Neural progenitor cell (in vitro differentiated cells): ENCODE results near the gene ZFR2. TPM values are rescaled to one million over a fixed set of nuclear protein-coding genes. Genes with fewer than 3 reads are reported as not detected.

ENCODE experiments used
- DNase-seq: peaks from one replicate; pipeline ENCODE4 v3.0.0-alpha.2; 2016; ENCODE audit warnings: low spot score
- H2AFZ ChIP-seq: fragments of 200-600 bp; sonication (generic); replicated peaks from 2 replicates; pipeline ENCODE4 v1.6.1; 2016; ENCODE audit warnings: antibody characterized with exemption
- H3F3A ChIP-seq: fragments of 200-600 bp; sonication (generic); 2 replicates; pipeline ENCODE4 v1.6.1; 2016; ENCODE audit warnings: antibody characterized with exemption, low read depth
- H3K27ac ChIP-seq: fragments of 200-600 bp; sonication (generic); 2 replicates; pipeline ENCODE4 v1.5.1; 2016; ENCODE audit warnings: mild to moderate bottlenecking
- H3K27me3 ChIP-seq: fragments of 200-600 bp; sonication (generic); 2 replicates; pipeline ENCODE4 v1.6.1; 2016; ENCODE audit warnings: mild to moderate bottlenecking, moderate library complexity
- H3K36me3 ChIP-seq: fragments of 200-600 bp; sonication (generic); 2 replicates; pipeline ENCODE4 v1.5.1; 2016
- H3K4me1 ChIP-seq: fragments of 200-600 bp; sonication (generic); 2 replicates; pipeline ENCODE4 v1.6.1; 2016; ENCODE audit warnings: mixed run types
- H3K4me2 ChIP-seq: fragments of 200-600 bp; sonication (generic); 2 replicates; pipeline ENCODE4 v1.6.1; 2016
- H3K4me3 ChIP-seq: fragments of 200-600 bp; sonication (generic); 2 replicates; pipeline ENCODE4 v1.5.1; 2016
- H3K79me2 ChIP-seq: fragments of 200-600 bp; sonication (generic); 2 replicates; pipeline ENCODE4 v1.6.1; 2016; ENCODE audit warnings: low read depth
- H3K9ac ChIP-seq: fragments of 200-600 bp; sonication (generic); 2 replicates; pipeline ENCODE4 v1.6.1; 2016
- H3K9me3 ChIP-seq: fragments of 200-600 bp; sonication (generic); 2 replicates; pipeline ENCODE4 v1.5.1; 2016; ENCODE audit warnings: low read depth
- H4K20me1 ChIP-seq: fragments of 200-600 bp; sonication (generic); 2 replicates; pipeline ENCODE4 v1.6.1; 2016; ENCODE audit warnings: low read depth
- H3K27ac Mint-ChIP-seq: 3 replicates; pipeline ENCODE4 v1.8.0; 2021; ENCODE audit warnings: mixed read lengths
- H3K27me3 Mint-ChIP-seq: 2 replicates; pipeline ENCODE4 v1.8.0; 2022; ENCODE audit warnings: low read depth, mild to moderate bottlenecking, inconsistent platforms, moderate library complexity, mixed read lengths; ENCODE audit not compliant: insufficient read depth
- H3K36me3 Mint-ChIP-seq: 3 replicates; pipeline ENCODE4 v1.8.0; 2021; ENCODE audit warnings: mixed read lengths
- H3K4me1 Mint-ChIP-seq: 3 replicates; pipeline ENCODE4 v1.8.0; 2021; ENCODE audit warnings: mixed read lengths
- H3K4me3 Mint-ChIP-seq: 3 replicates; pipeline ENCODE4 v1.8.0; 2021; ENCODE audit warnings: mild to moderate bottlenecking, moderate library complexity, mixed read lengths
- H3K9me3 Mint-ChIP-seq: 3 replicates; pipeline ENCODE4 v1.8.0; 2020; ENCODE audit warnings: mixed read lengths
- EZH2 ChIP-seq: fragments of 200-600 bp; sonication (generic); IDR thresholded peaks from 2 replicates; pipeline ENCODE4 v1.6.1; 2017; ENCODE audit warnings: antibody characterized with exemption, mild to moderate bottlenecking, moderate library complexity
- EZH2phosphoT487 ChIP-seq: fragments of 200-600 bp; sonication (generic); IDR thresholded peaks from 2 replicates; pipeline ENCODE4 v1.6.1; 2017; ENCODE audit warnings: antibody characterized with exemption
- total RNA-seq: library from RNA; depleted of rRNA; stranded (reverse); fragments of >200 nt; gene quantifications from 2 replicates; pipeline ENCODE4 v1.2.3, GENCODE V29; 2015; ENCODE audit warnings: low replicate concordance
- TF ChIP-seq, protein P1 (sequence below): fragments of 200-600 bp; sonication (generic); IDR thresholded peaks from 2 replicates; pipeline ENCODE4 v1.5.1; 2017; ENCODE audit warnings: antibody characterized with exemption, mild to moderate bottlenecking

The ZFR2 gene
- total RNA-seq, 1 donor from 2014 or later: 8.9 TPM

GRCh38 chr19:3842948-3843347 is 25.9 kb downstream of the ZFR2 start:
- H2AFZ ChIP-seq: no peak overlapping the region
- no peaks in the 10 kb centered on the region for H3K79me2 ChIP-seq
- H3K4me2 ChIP-seq: no peak overlapping the region
- peaks cover 2% of the 10 kb centered on the region for H3F3A ChIP-seq
- peaks cover under 1% of the 10 kb centered on the region for H3K9me3 Mint-ChIP-seq
- no peak overlapping the region for H3K4me3 Mint-ChIP-seq
- H3K36me3 ChIP-seq: no peaks in the 10 kb centered on the region
- no peaks in the 10 kb centered on the region for H3K4me1 ChIP-seq
- H3K27me3 ChIP-seq: no peaks in the 10 kb centered on the region
- peaks cover 6% of the 10 kb centered on the region for H3K4me1 Mint-ChIP-seq
- DNase-seq: no peak
- peaks cover 4% of the 10 kb centered on the region for H3K27me3 Mint-ChIP-seq
- H3K9me3 ChIP-seq: no peaks in the 10 kb centered on the region
- no peaks in the 10 kb centered on the region for H4K20me1 ChIP-seq
- H3K9ac ChIP-seq: no peak overlapping the region
- H3K27ac Mint-ChIP-seq: no peak overlapping the region
- TF ChIP-seq EZH2 (no peak), EZH2phosphoT487 (no peak)
- TF ChIP-seq, protein P1, sequence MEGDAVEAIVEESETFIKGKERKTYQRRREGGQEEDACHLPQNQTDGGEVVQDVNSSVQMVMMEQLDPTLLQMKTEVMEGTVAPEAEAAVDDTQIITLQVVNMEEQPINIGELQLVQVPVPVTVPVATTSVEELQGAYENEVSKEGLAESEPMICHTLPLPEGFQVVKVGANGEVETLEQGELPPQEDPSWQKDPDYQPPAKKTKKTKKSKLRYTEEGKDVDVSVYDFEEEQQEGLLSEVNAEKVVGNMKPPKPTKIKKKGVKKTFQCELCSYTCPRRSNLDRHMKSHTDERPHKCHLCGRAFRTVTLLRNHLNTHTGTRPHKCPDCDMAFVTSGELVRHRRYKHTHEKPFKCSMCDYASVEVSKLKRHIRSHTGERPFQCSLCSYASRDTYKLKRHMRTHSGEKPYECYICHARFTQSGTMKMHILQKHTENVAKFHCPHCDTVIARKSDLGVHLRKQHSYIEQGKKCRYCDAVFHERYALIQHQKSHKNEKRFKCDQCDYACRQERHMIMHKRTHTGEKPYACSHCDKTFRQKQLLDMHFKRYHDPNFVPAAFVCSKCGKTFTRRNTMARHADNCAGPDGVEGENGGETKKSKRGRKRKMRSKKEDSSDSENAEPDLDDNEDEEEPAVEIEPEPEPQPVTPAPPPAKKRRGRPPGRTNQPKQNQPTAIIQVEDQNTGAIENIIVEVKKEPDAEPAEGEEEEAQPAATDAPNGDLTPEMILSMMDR: no peak
- H3K4me3 ChIP-seq: no peak overlapping the region
- H3K36me3 Mint-ChIP-seq: peaks cover 4% of the 10 kb centered on the region
- no peak overlapping the region for H3K27ac ChIP-seq

DNA sequence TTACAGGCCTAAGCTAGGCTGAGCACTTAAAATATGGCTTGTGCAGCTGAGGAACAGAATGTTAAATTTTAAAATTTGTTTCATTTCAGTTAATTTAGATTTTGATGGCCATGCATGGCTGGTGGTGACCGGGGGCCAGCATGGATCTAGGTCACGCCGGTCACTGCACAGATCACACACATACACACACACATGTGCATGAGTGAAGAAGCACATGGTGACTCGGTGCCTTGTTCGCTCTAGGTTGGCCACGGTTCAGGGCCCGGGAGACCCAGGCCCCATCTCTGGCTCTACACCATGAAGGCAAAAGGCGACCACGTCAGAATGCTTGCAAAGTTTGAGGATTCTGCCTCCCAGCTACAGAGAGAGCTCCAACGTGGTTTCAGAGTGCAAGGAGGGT is 28.0 kb downstream of the ZFR2 start:
- no peak overlapping the region for H3K4me3 ChIP-seq
- no peak overlapping the region for H3K27ac ChIP-seq
- no peaks in the 10 kb centered on the region for H3K9me3 ChIP-seq
- H3K36me3 ChIP-seq: no peaks in the 10 kb centered on the region
- no peak for DNase-seq
- H3K4me1 ChIP-seq: no peaks in the 10 kb centered on the region
- no peaks in the 10 kb centered on the region for H3K27me3 ChIP-seq
- H3K4me1 Mint-ChIP-seq: peaks cover 6% of the 10 kb centered on the region
- no peak overlapping the region for H3K9ac ChIP-seq
- TF ChIP-seq, protein P1: no peak
- TF ChIP-seq EZH2phosphoT487: no peak
- TF ChIP-seq EZH2: no peak
- H3K79me2 ChIP-seq: no peaks in the 10 kb centered on the region
- no peak overlapping the region for H3K27ac Mint-ChIP-seq
- H3K4me2 ChIP-seq: no peak overlapping the region
- peaks cover 4% of the 10 kb centered on the region for H3K27me3 Mint-ChIP-seq
- no peaks in the 10 kb centered on the region for H4K20me1 ChIP-seq
- no peaks in the 10 kb centered on the region for H3K36me3 Mint-ChIP-seq
- H2AFZ ChIP-seq: no peak overlapping the region
- H3K9me3 Mint-ChIP-seq: peaks cover 9% of the 10 kb centered on the region
- H3F3A ChIP-seq: peaks cover 8% of the 10 kb centered on the region
- no peak overlapping the region for H3K4me3 Mint-ChIP-seq

DNA sequence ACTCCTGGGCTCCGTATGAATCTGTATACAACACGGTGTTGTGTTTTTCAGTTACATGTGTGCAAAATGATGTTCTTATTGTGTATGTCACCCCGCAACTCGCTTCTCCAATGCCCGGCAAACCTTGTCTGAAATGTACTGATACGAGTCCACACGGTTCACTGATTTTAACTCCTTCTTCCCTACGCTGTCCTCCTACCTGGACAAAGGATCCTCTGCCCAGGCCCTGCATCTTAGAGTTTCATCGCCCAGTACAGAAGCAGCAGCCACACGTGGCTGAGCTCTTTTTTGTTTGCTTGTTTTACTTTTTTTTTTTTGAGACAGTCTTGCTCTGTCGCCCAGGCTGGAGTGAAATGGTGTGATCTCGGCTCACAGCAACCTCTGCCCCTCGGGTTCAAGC is 28.9 kb downstream of the ZFR2 start:
- Mint-ChIP-seq H3K4me1 (peaks cover 6% of the 10 kb centered on the region), H3K27ac (no peak overlapping the region), H3K27me3 (peaks cover 4% of the 10 kb centered on the region), H3K36me3 (no peaks in the 10 kb centered on the region), H3K4me3 (no peak overlapping the region), H3K9me3 (peaks cover 9% of the 10 kb centered on the region)
- H3K4me3 ChIP-seq: no peak overlapping the region
- no peak overlapping the region for H3K27ac ChIP-seq
- no peaks in the 10 kb centered on the region for H3K27me3 ChIP-seq
- H3F3A ChIP-seq: peaks cover 8% of the 10 kb centered on the region
- no peaks in the 10 kb centered on the region for H3K79me2 ChIP-seq
- no peak for DNase-seq
- no peaks in the 10 kb centered on the region for H4K20me1 ChIP-seq
- no peaks in the 10 kb centered on the region for H3K4me1 ChIP-seq
- no peaks in the 10 kb centered on the region for H3K9me3 ChIP-seq
- H3K9ac ChIP-seq: no peak overlapping the region
- no peaks in the 10 kb centered on the region for H3K36me3 ChIP-seq
- no peak for TF ChIP-seq EZH2
- TF ChIP-seq, protein P1: no peak
- TF ChIP-seq EZH2phosphoT487: no peak
- no peak overlapping the region for H3K4me2 ChIP-seq
- H2AFZ ChIP-seq: no peak overlapping the region
